Ammon's horn (tissue), 1 donor: ENCODE measurements around the gene GALNT12.

Experiments
- DNase-seq: peaks from one replicate; pipeline ENCODE4 v3.0.0-alpha.2; 2016; ENCODE audit warnings: low spot score

GALNT12 gene

DNA sequence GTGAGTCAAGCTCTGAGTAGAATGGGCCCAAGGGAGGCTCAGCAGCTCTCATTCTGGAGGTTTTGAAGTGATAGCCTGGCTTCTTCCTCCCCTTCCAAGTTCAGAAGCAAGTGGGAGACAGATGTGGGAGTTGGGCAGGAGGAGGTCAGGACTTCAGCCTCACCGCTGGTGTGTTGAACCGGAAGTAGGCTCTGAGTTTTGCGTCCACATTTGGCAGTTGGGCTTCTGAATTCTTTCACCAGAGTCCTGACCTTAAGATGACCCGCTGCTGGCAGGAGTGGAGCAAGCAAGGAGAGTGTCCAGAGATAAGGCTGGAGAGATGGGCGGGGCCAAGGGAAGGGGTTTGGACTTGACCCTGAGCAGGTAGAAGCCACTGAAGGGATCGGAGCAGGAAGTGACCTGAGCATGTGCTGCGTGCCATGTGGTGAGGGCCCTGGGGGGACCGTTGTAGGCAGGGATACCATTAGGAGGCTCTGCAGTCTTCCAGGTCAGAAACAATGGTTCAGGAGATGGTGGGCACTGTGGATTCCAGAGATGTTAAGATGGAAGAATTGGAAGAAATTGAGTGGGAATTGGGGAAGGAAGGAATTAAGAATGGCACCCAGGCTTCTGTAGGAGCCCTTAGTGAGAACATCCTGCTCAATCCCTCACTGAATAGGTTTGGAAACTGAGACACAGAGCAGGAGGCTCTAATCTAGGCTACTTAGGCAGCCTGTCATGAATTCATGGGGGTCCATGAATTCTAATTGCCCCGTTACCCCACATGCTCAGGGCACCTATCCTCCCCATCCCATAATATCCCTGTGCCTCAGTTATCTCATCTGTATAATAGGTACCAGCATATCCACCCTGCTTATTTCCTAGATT lies 25.9 kb downstream of the GALNT12 start:
- DNase-seq: no peak

DNA sequence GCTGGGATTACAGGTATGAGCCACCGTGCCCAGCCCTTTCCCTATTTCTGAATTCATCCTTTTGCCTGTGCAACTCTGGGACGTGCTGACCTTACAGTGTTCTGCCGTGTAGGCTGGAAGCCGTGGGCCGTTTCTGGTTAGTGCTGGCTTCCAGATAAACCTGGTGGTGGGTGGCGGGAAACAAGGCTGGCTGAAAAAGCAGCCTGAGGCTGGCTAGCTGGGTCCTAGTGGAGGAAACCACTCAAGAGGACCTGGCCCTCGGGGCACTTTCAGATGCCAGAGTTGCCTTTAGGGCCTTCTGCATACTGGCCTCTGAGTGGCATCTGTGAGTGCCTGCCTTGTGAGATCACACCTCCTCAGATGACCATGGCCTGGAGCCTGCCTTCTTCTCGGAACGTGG lies 26.9 kb downstream of the GALNT12 start:
- no peak for DNase-seq

DNA sequence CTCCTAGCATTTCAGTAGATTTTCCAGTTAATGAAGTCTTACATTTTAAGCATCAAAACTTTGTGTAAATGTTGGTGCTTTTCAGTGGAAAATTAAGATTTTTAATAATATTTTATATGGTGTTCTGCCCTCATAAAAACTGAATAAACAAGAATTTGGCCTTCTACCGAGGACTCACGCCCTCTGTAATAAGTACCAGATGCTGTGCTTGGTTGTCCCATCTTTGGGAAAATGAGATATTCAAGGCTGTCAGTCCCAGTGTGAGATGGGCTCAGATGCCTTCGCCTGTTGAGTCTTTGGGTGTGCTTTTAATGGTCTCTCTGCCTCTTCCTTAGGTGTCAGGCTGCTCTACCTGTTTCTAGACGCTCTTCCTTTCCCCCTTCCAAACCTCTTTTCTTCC lies 28.7 kb downstream of the GALNT12 start:
- no peak for DNase-seq

DNA sequence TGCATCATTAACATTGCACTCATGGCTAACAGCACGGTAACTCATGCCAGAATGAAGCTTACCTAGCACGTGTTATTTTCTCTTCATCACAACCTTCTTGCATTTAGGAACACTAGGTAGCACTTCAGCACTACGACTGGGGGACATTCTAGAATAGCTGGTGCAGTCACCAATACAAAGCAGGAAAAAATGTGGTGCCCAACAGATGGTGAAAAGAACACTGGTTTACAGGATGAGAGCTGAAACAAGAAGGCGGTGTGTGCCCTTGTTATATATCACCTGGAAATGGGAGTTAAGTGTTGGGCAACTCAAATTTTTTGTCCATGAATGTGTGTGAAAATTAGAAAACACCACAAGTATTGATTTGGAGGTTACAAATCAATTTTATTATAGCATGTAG lies 30.0 kb downstream of the GALNT12 start:
- DNase-seq: no peak

DNA sequence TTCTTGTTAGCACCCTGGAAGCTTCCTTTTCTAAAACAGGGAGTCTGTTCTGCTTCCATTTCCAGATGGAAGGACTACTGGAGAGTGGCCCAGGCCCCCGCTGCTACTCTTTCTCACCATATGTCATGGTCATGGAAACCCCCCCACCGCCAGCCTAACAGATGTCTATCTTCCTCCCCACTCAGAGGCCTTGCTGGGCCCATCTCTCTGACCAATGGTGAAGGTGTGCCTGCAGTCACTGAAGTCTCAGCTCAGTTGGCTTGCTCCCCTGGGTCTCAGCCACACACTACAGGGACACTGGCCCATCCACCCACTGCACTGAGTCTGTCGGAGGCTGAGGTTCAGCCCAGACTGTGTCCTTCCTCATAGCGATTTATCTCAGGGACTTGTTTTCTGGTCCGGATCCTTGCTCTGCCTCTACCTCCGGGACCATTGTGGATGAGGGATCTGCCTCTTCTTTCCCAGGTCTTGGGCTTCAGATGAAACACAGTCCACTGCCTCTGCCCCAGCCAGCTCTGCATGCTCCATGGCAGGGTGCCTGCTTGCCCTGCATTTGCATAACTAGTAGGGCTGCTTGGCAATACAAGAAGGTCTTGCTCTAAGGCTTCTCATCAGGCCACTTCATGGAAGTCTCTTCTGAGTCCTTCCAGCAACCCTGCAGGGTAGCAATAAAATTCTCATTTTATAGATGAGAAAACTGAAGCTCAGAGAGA lies 30.8 kb downstream of the GALNT12 start:
- no peak for DNase-seq

DNA sequence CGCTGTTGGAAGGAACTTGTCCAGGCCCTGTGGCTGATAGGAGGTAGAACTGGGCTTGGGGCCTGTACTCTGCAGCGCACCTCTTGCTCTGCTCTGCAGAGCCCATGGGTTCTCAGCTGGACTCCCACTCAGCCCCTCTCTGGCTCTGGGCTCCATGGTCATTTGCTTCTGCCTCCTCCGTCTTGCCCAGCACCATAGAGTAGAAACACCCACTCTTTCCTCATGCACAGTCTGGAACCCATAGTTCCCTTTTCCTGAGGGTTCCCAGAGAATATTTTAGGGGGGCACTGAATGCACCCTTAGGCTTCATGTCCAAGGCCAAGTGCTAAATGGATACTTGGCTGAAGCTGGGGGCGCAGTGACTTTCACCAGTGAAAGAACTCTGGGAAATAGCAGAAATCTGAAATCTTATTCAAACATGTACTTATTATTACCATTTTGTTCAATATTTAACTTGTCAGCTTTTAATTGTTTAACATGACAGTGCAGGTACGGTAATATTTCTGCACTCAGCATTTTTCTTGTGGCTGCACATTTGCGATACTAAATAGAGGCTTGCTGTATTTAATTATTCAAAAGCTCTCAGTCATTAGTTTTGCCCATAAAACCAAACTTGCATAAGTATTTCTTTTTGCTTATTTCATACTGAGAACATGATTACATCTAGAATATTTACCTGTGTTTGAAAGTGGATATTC lies 31.5 kb downstream of the GALNT12 start:
- no peak for DNase-seq

DNA sequence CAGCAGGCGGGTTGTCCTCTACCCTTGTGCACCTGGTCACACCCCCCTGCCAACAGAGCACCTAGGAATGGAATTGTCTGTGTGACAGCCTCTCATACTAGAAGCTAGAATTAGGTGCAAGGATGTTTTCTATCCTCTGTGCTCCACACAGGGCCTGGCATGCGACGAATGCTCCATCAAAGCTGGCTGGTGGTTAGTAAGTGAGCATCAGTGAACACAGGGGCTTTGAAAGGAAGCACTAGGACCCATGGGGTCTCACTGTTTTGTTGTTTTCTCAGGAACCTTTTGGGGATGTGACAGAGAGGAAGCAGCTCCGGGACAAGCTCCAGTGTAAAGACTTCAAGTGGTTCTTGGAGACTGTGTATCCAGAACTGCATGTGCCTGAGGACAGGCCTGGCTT lies 32.3 kb downstream of the GALNT12 start:
- DNase-seq: no peak

DNA sequence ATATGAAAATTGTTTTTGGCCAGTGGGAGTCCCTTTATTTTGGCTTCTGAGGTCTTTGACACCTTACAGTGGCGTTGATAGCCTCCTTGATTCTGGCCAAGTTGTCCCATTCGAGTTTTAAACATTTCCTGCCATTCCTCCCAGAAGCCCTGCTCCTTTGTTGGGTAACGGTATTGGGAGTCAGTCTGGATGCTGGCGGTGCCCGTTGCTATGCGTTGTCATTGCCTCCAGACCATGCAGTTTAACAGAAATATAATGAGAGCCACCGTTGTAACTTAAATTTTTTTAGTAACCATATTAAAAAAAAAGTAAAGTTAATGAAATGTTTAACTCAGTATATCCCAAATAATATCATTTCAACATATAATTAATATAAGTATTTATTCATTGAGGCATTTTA lies 35.0 kb downstream of the GALNT12 start:
- DNase-seq: no peak

DNA sequence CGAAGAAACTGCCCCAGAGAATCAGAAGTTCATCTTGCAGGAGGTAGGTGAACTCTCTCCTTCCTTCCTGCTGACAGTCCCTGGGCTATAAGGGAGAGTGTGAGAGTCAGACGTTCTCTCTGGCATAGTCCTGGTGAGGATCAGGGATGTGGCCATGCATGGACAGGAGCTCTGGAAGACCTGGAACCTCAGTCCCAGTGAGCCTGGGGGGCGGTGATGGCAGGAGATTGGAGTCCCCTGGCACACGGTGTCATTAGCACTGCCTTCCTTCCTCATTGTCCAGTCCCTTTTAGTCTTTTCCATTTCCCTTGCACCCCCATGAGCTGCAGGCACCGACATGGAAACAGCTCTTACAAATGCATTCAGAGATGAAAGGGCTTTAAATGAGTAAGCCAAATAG lies 38.6 kb downstream of the GALNT12 start:
- DNase-seq: no peak

DNA sequence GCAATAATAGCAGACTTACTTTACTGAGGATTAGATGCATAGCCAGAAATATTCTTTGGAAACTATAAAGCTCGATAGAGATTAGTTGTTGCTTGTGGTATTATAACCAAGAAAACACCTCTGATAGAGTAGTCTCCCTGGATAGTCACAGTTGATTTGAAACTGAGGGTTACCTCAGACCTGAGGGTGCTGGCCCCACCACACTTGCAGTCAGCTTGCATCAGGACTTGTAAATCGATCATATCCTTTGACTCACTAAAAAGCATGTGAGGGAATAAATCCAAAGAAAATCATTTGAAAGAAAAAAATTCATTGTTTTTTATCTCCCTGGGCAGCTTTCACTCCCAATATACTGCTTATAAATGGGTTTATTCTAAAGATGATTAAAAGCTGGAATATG lies 39.4 kb downstream of the GALNT12 start:
- DNase-seq: no peak

DNA sequence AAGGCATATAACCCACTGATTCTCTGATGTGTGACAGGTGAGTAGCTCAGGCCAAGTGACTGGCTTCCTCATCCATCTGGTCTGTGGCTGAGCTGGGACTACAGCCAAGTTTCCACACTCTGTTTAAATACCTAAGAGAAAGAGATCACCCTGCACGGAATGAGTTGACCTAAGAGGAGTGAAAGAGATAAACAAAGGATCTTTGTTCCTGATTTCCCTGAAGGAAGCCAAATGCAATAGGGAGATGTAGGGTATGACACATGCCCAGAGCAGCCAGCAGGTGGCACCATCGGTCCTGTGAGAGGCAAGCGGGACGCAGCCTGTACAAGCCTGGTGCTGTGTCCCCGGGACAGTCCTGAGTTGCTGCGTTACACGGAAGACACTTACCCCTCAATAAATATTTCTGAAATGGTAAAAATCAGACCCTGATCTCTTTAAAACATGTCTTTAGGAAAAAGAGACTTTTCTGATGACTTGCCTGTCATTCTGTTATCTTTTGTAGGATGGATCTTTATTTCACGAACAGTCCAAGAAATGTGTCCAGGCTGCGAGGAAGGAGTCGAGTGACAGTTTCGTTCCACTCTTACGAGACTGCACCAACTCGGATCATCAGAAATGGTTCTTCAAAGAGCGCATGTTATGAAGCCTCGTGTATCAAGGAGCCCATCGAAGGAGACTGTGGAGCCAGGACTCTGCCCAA lies 41.1 kb downstream of the GALNT12 start:
- peak; percentile 98 for DNase-seq

DNA sequence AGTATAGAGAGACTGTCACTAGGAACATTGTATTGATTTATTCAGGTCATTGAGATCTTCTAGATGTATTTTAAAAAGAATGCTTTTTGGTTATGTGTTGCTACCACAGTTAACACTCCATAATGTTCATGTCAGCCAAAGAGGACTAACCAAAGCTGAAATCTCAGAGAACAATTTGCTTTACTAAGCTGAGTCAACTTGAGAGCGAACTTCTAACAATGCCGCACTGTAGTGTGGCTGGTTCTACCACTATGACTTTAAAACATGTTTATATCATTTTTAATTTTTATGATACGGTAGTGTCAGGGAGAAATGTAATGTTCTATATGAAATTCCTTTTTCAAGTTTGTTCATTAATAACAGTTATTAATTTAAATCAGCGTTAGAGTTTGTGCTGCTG lies 42.1 kb downstream of the GALNT12 start:
- DNase-seq: no peak

DNA sequence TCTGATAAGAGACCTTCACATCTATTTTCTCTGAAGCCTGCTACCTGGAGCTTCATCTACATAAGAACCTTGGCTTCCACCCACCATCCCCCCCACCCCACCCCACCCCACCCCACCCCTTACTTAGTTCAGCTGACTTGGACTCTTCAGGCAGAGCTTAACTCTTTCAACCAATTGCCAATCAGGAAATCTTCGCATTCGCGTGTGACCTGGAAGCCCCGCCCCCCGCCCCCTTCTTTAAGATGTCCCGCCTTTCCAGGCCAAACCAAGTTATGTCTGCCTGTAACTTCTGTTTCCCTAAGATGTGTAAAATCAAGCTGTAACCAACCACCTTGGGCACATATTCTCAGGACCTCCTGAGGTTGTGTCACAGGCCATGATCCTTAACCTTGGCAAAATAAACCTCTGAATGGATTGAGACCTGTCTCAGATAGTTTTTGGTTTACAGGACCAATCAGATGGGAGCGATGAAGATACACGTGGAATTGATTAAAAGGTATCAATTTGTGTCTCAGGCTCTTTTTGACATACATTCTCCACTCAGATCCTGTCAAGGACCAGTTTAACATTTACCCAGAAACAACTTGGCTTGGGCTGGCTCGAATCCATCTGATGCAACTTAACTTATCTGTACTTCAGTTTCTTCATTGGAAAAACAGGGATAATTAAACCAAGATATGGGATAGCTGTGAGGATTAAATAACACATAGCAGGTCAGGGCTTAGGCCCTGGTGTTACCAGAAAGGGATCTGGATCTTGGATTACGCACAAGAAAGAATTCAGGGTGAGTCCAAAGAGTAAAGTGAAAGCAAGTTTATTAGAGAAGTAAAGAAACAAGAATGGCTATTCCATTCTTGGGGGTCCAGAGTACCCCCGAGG lies 43.6 kb downstream of the GALNT12 start:
- no peak for DNase-seq

DNA sequence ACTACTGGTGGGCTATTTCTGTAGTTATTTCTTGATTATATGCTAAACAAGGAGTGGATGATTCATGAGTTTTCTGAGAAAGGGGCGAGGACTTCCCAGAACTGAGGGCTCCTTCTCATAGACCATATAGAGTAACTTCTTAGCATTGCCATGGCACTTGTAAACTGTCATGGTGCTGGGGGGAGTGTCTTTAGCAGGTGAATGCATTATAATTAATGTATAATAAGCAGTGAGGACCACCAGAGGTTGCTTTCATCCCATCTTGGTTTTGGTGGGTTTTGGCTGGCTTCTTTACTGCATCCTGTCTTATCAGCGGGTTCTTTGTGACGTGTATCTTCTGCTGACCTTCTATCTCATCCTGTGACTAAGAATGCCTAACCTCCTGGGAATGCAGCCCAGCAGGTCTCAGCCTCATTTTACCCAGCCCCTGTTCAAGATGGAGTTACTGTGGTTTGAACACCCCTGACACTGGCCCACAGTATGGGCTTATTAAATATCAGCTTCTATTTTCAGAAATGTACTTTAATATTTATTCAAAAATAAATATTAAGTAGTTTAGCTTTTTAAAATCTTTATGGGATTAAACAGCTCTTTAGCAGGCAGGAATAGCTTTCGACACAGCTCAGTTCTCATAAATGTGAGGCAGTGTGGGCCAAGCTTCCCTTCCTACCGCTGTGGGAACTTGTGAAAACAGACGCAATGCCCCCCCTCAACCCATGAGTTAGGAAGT lies 44.4 kb downstream of the GALNT12 start:
- no peak for DNase-seq

DNA sequence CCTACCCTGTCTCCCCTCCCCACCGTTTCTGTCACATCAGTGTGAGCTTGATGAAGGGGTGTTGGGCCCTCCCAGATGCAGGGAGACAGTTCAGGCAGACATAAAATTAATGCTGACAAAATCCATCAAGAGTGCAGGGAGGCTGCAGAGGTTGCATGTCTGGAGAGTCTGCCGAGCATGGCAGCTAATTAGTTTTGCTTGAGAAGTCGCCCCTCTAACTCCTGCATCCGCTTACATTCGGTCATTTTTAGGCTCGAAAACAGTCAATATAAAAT lies 44.9 kb downstream of the GALNT12 start:
- no peak for DNase-seq

DNA sequence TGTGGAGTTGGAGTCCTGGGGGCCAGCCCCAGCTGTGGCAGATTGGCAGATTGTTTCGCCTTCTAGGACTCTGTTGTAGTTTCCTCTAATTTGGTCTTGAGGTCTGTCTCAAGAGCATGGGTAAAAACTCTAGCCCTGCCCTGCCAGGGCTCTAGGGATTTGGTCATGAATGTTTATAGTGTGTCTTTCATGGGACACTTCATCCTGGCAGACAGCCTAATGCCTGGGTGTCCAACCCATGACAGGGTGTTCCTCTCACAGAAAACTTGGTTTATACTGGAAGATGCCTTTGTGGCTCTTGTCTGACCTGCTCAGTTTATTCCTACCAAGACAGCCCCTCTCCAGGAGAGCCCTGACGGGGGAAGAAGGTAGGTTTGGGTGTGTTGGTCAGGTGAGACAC lies 45.5 kb downstream of the GALNT12 start:
- DNase-seq: no peak

DNA sequence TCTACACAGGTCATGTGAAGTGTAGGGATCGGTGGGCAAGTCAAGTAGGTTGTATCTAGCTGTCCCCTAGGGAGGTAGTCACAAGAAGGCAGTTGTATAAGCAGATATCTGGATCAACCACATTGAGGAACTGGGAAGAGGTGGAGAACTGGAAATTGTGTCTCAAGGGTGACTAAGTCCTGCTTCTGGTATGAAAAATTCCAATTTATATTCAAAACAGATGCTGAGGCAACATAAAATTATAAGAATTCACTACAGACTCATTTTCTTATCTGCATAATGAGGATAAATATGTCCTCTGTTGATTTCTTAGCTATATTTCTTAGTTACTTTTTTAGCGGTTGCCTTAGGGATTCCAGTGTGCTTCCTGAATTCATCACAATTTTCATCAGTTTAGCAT lies 46.8 kb downstream of the GALNT12 start:
- no peak for DNase-seq

DNA sequence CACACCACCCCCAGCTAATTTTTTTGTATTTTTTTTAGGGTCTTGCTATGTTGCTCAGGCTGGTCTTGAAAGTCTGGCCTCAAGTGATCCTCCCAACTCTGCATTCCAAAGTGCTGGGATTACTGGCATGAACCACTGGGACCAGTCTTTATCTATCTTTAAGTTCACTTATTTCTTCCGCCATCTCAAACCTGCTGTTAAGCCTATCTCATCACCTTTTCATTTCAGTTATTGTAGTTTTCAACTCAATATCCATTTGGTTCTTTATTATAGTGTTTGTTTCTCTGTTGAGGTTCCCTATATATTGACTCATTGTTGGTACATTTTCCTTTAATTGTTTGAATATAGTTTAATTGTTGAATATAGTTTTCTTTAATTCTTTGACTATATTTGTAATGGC lies 48.1 kb downstream of the GALNT12 start:
- DNase-seq: no peak

DNA sequence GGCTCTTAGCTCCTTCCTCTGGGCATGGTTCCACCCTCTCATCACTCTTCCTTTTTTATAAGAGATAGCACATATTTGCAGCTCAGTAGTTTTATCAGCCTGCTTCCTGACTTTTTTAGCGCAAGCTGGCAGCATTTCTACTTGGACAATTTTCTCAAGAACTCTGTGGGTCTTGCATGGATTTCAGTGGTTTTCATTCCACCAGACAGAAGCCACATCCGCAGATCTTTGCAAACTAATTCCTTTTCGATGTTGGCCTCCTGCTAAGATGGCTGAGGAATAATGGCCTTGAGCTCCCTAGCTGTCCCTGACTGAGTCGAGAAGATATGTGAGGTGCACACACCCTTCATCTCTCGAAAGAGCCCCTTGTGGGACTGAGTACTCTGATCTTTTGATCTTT lies 49.5 kb downstream of the GALNT12 start:
- no peak for DNase-seq

DNA sequence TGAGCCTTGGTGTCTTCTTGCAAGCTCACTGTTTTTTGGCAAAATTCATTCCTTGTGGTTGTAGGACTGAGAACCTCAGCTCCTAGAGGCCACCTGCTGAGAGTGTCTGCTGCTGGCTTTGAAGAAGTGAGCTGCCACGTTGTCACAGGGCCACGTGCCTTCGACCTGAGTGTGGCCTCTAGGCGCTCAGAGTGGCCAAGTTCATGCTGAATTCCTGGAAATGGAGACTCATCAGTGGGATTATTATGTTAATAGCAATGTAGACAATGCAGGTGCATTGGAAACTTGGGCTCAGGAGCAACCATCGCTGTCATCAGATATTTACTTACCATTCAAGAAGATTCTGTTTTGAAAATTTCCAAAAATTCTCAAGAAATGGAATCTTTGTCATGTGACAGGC lies 52.5 kb downstream of the GALNT12 start:
- no peak for DNase-seq

DNA sequence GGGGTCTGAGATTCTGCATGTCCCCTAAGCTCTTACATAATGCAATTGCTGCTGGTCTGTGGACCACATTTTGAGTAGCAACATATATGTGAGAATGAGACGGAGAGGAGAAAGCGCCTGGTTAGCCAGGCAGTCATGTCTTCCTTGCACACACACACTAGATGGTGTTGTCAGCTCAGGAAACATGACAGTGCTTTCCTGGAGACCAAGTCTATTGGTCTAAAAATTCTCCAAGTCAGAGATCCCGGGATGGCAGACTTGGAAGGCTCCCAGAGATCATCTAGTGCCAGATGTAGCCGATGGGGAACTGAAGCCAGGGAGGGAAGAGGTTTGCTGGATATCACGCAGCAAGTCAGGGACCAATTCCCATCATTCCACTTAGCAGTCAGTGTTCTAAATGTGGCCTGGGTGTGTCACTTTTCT lies 53.4 kb downstream of the GALNT12 start:
- peak; percentile 86 for DNase-seq
